GM12874 (cell line): Measurements from ENCODE around the gene NDUFB2.

Experiments used
- CTCF ChIP-seq: IDR thresholded peaks from 2 replicates; pipeline ENCODE4 v1.5.1; 2011; ENCODE audit warnings: low read depth, mild to moderate bottlenecking, control low read depth, low read length, moderate library complexity; ENCODE audit not compliant: insufficient read depth

NDUFB2 gene

DNA sequence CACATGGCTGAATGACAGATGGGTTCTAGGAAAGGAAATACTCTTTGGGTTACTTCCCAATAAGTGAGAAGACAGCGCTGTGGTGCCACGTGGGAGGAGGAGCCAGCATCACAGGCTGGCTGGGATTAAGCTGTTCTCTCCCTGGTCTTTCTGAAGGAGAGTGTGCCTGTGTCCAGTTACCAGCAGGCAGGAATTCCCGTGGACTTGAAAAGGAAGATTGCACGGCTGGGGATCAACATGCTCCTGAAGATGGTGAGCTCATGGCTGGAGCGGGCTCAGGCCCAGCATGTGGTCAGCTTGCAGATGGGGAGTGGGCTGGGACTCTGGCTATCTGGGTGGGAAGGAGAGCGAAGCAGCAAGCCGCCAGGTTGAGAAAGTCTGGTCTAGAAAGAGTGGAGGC, 15.6 kb upstream of the NDUFB2 start:
- no peak for TF ChIP-seq CTCF

DNA sequence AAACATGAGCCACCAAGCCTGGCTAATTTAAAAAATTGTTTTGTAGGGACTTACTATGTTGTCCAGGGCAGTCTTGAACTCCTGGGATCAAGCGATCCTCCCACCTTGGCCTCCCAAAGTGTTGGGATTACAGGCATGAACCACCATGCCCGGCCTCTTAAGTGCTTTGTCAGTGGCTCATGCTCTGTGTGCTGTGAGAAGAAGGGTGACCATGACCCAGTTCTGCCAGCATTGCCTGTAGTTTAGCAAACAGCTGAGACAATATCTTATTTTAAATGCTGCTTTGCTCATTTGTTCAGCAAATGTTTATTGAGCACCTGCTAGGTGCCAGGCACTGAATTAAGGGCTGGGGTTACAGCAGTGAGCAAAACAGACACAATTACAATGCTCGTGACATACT, 14.7 kb upstream of the NDUFB2 start:
- no peak for TF ChIP-seq CTCF

DNA sequence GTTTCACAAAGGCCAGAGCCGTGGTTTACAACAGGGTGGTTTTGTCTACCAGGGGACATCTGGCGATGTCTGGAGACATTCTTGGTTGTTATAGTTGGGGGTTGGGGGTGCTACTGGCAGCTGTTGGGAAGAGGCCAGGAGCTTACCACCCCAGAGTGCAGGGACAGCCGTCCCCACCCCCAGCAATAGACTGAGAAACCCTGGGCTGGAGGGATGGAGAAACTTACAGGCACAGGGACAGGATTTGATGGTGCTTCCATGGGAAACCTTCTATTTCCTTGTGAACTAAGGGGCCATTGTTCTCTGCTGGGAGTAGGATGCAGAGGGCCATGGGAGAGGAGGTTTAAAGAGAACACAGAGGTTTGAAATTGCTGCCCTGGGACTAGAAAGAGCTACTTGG, 12.9 kb upstream of the NDUFB2 start:
- no peak for TF ChIP-seq CTCF

GRCh38 chr7:140684066-140684950, 12.2 kb upstream of the NDUFB2 start:
- no peak for TF ChIP-seq CTCF

GRCh38 chr7:140685407-140686087, 11.0 kb upstream of the NDUFB2 start:
- no peak for TF ChIP-seq CTCF

DNA sequence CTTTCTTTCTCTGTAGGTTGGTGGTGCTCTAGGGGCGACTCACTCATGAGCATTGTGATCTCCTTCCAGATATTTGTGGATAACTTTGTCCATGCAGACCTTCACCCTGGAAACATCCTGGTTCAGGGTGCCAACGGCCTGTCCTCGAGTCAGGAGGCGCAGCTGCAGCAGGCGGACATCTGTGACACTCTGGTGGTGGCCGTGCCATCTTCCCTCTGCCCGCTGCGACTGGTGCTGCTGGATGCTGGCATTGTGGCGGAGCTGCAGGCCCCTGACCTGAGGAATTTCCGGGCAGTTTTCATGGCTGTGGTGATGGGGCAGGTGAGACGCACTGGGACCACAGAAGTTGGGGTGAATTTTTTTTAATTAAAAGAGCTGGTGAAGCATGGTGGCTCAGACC, 9.6 kb upstream of the NDUFB2 start:
- no peak for TF ChIP-seq CTCF

GRCh38 chr7:140688341-140688740, 8.2 kb upstream of the NDUFB2 start:
- no peak for TF ChIP-seq CTCF
